AG04450 (cell line): ENCODE results near the gene HLA-DQB2. TPM values are rescaled to one million over a fixed set of nuclear protein-coding genes. Genes with fewer than 3 reads are reported as not detected.
A peak's percentile ranks its signal among the peaks of the same experiment; 100 is the strongest.
"Not testable (repeated sequence)": the region's sequence is repeated elsewhere in the genome, so short reads cannot be mapped to it uniquely, and the experiment has no call there.

Experiments
- CTCF ChIA-PET: fragments of 300-600, 350-600 bp; formaldehyde crosslinking; extraction: SDS; loops from one replicate; lab custom pipeline; 2022; ENCODE audit warnings: antibody characterized with exemption, inconsistent platforms; lab: Charles Lee
- POLR2A ChIA-PET: fragments of 350-600 bp; formaldehyde crosslinking; extraction: SDS; loops from one replicate; lab custom pipeline; 2021; ENCODE audit warnings: antibody characterized with exemption, inconsistent platforms; lab: Yijun Ruan, JAX
- DNase-seq: peaks from one replicate; pipeline ENCODE4 v3.0.0-alpha.2; 2011; ENCODE audit warnings: low read depth, low spot score
- H3K27ac ChIP-seq: one replicate; pipeline ENCODE4 v1.5.1; 2012; ENCODE audit warnings: low read depth, low read length, control low read depth
- H3K27me3 ChIP-seq: one replicate; pipeline ENCODE4 v1.6.0; 2012; ENCODE audit warnings: low read length; ENCODE audit not compliant: control insufficient read depth, insufficient read depth
- H3K4me3 ChIP-seq: 2 replicates; pipeline ENCODE4 v1.5.1; 2011; ENCODE audit warnings: mild to moderate bottlenecking, low read depth, low read length, control low read depth
- H3K9me3 ChIP-seq: 2 replicates; pipeline ENCODE4 v1.5.1; 2012; ENCODE audit warnings: low read length; ENCODE audit not compliant: control insufficient read depth, insufficient read depth
- CTCF ChIP-seq: IDR thresholded peaks from 2 replicates; pipeline ENCODE4 v1.5.1; 2011; ENCODE audit warnings: low read depth, low read length, control low read depth, inconsistent platforms
- polyA plus RNA-seq: library from polyadenylated mRNA; depleted of rRNA; stranded (reverse); fragments of >200 nt; gene quantifications from 2 replicates; pipeline ENCODE4 v1.2.3, GENCODE V29; 2011

The HLA-DQB2 gene
- polyA plus RNA-seq, 1 experiment = not detected

GRCh38 chr6:32792901-32793435 is 29.6 kb upstream of the HLA-DQB2 start:
- Histone ChIP-seq H3K27me3 (peaks cover 21% of the 10 kb centered on the region), H3K4me3 (no peak overlapping the region), H3K9me3 (no peaks in the 10 kb centered on the region), H3K27ac (no peak overlapping the region)
- POLR2A ChIA-PET = no interaction called here
- DNase-seq = no peak
- CTCF ChIA-PET = interaction anchor here (0.6 to 1.9 kb wide), 5 partner anchors 45 to 550 kb away, joined by 3 to 16 read pairs (median 3); partner anchors contain the start of gene TAP2
- TF ChIP-seq CTCF = no peak

- Histone ChIP-seq H3K27me3 (peaks cover 19% of the 10 kb centered on the region), H3K27ac (no peak overlapping the region), H3K9me3 (no peaks in the 10 kb centered on the region), H3K4me3 (no peak overlapping the region)
- no peak for DNase-seq
- POLR2A ChIA-PET = no interaction called here
- no peak for TF ChIP-seq CTCF
- CTCF ChIA-PET = interaction anchor here (1.0 kb wide), 1 partner anchor 376 kb away, joined by 3 read pairs; no protein-coding TSS in a partner anchor
These were observed 27.0 kb upstream of the HLA-DQB2 start for GRCh38 chr6:32790306-32790705.

GRCh38 chr6:32785781-32786533 is 22.6 kb upstream of the HLA-DQB2 start:
- H3K9me3 ChIP-seq = no peaks in the 10 kb centered on the region
- TF ChIP-seq CTCF = peak; percentile 66
- peaks cover 9% of the 10 kb centered on the region for H3K27me3 ChIP-seq
- POLR2A ChIA-PET = no interaction called here
- CTCF ChIA-PET = interaction anchor here (0.6 to 6.1 kb wide), 19 partner anchors 8 to 812 kb away, joined by 3 to 96 read pairs (median 4); partner anchors contain the start of gene TAP2
- H3K27ac ChIP-seq = no peak overlapping the region
- DNase-seq = no peak
- no peak overlapping the region for H3K4me3 ChIP-seq

GRCh38 chr6:32782923-32783322 is 19.6 kb upstream of the HLA-DQB2 start:
- H3K9me3 ChIP-seq, CTCF ChIA-PET, DNase-seq, POLR2A ChIA-PET, H3K27ac ChIP-seq, H3K27me3 ChIP-seq, H3K4me3 ChIP-seq: not testable (repeated sequence)

GRCh38 chr6:32779036-32779435 is 15.7 kb upstream of the HLA-DQB2 start:
- no peak overlapping the region for H3K4me3 ChIP-seq
- CTCF ChIA-PET = no interaction called here
- DNase-seq = no peak
- TF ChIP-seq CTCF = no peak
- no peaks in the 10 kb centered on the region for H3K9me3 ChIP-seq
- peaks cover 3% of the 10 kb centered on the region for H3K27me3 ChIP-seq
- POLR2A ChIA-PET = no interaction called here
- H3K27ac ChIP-seq = no peak overlapping the region
